Tibial nerve (tissue), 4 donors: ENCODE data around the gene MAML2.

ENCODE experiments used
- CTCF ChIP-seq, 5 experiments: fragments of 200-600 bp in 3 of 5; fragments of 450-650 bp in 2 of 5; sonication (generic) in 3 of 5; IDR thresholded peaks; one replicate each; pipeline ENCODE4 v1.5.1; 2016 to 2019; ENCODE audit warnings: antibody characterized with exemption in 5 of 5, mild to moderate bottlenecking in 3 of 5, moderate library complexity in 2 of 5
- EP300 ChIP-seq, 2 donors: sonication (generic); formaldehyde crosslinking; IDR thresholded peaks; one replicate each; pipeline ENCODE4 v1.6.1; 2017; ENCODE audit warnings: antibody characterized with exemption in 2 of 2, mild to moderate bottlenecking in 1 of 2
- POLR2A ChIP-seq, 2 donors: fragments of 450-650 bp; IDR thresholded peaks; one replicate each; pipeline ENCODE4 v1.6.1; 2017; ENCODE audit warnings: antibody characterized with exemption in 2 of 2, mild to moderate bottlenecking in 2 of 2, moderate library complexity in 2 of 2

GRCh38 chr11:96136613-96137298 is 206.2 kb downstream of the MAML2 start:
- TF ChIP-seq CTCF (IDR thresholded peaks at IDR 0.05) (no peak), POLR2A (IDR thresholded peaks at IDR 0.05) (no peak), EP300 (IDR thresholded peaks at IDR 0.05) (no peak)
